HG03460 (cell line): Measurements from ENCODE around the gene INVS.
"Not testable (repeated sequence)": the region's sequence is repeated elsewhere in the genome, so short reads cannot be mapped to it uniquely, and the experiment has no call there.

Experiments
- ATAC-seq: cut with Tn5 transposase; IDR thresholded peaks from one replicate; pipeline ENCODE4 v1.9.1; 2021; ENCODE audit not compliant: unreplicated experiment

Gene INVS

DNA sequence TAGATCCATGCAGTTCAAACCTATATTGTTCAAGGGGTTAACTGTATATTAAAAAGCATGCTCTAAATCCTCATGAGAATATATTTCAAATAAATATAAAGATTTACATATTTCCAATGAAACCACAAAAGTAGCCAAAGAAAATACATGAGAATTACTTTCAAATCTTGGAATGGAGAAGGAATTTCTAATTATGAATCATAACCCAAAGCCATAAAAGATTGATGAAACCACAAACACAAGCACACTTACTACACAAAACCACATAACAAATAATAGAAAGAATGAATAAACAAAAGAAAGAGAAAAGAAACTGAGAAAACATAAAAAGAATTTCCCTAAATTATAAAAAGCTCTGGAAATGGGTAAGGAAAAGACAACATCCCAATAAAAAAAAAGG lies 16.3 kb upstream of the INVS start:
- ATAC-seq = no peak

DNA sequence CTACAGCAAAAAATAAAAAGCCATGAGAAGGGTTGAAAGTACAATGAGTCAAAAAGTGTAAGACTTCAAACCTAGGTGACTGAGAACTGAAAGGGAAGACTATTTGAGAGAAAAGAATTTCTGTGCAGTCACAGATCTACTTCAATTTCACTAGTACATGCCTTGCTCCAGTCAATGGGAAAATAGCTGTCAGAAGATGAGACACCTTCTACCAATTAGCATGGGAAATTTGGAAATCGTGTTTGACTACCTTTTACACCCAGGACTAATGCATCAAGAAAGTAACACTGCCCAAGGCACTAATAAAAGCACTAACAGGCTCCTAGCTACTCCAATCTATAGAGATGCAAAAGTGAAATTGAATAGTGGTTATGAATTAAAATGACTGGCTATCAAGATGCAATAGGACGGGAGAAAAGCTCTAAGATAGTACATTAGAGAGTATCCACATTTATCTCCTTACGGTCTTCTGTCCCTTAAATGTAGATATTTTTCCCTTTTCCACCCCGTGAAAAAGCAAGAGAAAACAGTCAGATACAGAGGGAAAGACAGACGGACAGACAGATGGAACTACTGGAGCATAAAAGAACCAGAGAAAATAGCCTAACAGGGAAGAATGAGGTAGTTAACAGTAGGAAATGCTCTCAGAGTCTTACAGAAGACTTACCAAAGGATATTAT lies 15.5 kb upstream of the INVS start:
- ATAC-seq = peak; percentile 36

GRCh38 chr9:100084128-100084453 lies 15.0 kb upstream of the INVS start:
- peak; percentile 54 for ATAC-seq

GRCh38 chr9:100084734-100085133 lies 14.3 kb upstream of the INVS start:
- peak; percentile 79 for ATAC-seq

GRCh38 chr9:100086097-100086635 lies 12.9 kb upstream of the INVS start:
- no peak for ATAC-seq

- no peak for ATAC-seq
Measured at GRCh38 chr9:100087218-100087617, 11.8 kb upstream of the INVS start.

DNA sequence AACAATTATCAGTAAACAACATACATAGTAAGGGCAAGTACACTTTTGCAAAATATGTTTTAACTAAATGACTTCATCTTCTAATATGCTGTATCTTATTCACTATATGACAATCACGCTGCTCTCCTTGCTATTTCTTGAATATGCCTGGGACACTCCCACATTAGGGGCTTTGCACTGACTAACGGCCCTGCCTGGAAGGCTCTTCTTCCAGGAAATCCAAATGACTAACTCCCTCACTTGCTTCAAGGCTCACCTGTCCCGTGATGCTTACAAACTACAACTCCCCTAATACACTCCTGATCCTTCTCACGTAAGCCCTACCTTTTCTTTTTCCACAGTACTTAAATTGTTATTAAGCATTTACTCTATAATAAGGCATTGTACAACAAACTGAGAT lies 10.8 kb upstream of the INVS start:
- ATAC-seq = no peak

- ATAC-seq = no peak
Measured at GRCh38 chr9:100090880-100091279, 8.2 kb upstream of the INVS start.

DNA sequence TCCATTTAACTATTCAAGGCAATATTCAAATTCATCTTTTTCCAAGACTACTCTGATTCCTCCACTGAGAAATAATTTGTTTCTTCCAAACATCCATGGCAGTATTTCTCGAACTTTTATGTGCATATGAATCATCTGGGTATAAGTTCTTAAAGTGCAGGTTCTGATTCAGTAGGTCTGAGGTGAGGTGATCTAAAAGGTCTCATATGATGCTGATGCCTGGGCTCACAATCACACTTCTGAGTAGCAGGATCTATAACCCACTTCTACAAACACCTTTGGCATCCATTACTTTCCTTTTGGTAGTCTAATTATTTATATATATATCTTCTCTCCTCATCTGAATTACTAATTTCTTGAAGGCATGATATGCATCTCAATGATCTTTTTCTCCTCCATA lies 7.4 kb upstream of the INVS start:
- no peak for ATAC-seq

GRCh38 chr9:100092066-100092465 lies 7.0 kb upstream of the INVS start:
- no peak for ATAC-seq

DNA sequence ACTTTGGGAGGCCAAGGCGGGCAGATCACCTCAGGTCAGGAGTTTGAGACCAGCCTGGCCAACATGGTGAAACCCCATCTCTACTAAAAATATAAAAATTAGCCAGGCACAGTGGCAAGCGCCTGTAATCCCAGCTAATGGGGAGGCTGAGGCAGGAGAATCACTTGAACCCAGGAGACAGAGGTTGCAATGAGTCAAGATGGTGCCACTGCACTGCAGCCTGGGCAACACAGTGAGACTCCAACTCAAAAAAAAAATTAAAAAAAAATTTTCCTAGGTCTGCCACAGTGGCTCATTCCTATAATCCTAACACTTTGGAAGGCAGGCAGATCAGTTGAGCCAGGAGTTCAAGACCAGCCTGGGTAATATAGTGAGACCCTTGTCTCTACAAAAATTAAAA lies 4.6 kb upstream of the INVS start:
- ATAC-seq = not testable (repeated sequence)

GRCh38 chr9:100096378-100096916 lies 2.6 kb upstream of the INVS start:
- ATAC-seq = no peak

DNA sequence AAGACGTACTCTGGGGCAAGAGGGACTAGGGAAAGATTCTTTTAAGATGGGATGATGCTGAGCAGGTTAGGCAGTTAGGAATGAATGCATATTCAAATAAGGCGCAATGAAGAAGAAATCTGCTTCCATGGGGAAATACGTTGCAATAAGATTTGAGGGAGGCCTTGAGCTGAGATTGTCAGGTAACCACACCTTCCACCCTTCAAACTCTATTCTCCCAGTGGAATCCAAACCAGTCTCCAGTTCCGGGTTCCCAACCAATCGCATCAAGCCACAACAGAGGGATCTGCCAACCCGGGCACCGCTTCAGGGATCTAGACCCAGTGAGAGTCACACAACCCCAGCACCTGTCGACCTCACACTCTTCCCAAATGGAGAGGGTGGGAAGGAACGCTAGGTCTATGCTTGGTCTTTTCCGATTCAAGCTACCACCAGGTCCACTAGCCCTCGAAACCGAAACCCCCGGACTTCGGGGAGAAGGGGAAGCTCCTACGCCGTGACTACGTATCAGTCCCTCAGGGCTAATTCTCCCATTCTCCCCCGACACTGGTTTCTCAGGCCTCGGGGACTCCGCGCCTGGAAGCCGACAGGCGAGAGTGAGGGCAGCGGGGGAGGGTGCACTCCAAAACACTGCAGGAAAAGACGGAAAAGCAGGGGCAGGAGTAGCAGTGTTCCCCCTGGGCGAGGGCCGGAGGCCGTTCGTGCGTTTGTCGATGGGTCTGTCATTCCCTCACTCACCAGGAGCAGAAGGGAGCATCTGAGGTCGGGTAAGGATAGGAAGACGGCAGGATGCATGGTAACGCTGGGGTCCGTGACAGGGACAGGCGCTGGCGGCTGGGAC lies 777 bp upstream of the INVS start:
- peak; percentile 6 for ATAC-seq

- ATAC-seq = peak; percentile 4
Measured at GRCh38 chr9:100099722-100100042, 639 bp downstream of the INVS start.

DNA sequence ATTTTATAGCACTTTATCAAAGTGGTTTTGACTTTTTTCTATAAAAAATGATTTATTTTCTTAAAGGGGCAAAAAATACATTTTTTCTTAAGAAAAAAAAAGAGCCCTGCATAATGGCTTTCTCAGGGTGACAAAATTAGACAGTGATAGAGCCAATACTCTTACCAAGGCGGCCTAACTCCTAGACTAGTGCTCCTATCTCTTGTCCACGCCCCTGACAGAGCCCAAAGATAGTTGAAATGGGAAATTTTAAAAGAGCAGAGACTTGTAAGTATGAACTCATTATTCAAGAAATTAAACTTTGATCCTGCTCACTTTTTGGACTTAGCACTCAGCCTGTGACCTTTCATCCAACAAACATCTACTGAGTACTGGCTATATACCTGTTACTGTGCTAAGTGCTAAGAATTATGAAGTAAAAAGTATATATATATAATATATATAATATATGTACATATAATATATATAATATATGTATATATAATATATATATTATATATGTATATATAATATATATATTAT lies 1.2 kb downstream of the INVS start:
- ATAC-seq = no peak

GRCh38 chr9:100101608-100102007 lies 2.6 kb downstream of the INVS start:
- ATAC-seq = no peak

- no peak for ATAC-seq
Measured at GRCh38 chr9:100104314-100104713, 5.3 kb downstream of the INVS start.

GRCh38 chr9:100105861-100106260 lies 6.8 kb downstream of the INVS start:
- no peak for ATAC-seq

GRCh38 chr9:100106616-100107015 lies 7.6 kb downstream of the INVS start:
- ATAC-seq = no peak

DNA sequence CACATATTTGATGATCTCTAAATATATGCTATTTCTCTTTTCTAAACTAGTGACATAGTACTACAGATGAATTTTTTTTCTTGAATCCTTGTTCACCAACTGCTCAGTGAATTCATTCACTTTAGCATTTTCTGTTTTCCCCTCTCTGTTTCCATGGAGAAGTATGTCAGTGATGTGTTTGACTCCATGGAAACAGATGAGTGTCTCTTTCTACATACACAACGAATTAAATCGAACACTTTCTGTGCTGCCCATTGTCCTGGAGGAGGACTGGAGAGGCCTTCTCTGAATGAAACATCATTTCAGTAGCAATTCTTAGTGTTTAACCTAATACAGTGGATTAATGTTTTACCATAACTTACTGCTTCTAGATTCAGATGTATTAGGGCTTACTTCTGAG lies 9.5 kb downstream of the INVS start:
- ATAC-seq = no peak

DNA sequence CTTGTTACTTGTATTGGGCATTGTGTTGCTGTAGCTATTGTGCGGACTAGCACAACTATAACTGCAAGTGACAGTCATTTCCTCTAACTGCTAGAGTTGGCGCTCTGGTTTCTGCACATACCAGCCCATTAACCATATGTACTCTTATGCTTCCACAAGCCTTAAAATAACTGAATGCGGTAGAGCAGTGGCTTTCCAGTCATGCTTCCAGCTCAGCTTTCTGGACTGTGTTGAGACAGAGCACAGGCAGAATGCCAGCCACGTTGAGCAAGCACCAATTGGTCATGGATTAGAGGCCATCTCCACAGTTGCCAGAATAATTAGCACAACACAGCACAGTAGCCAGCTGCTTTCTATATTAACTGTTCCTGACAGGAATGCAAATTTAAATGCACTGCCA lies 12.2 kb downstream of the INVS start:
- no peak for ATAC-seq
